Measurements from ENCODE around the gene GTF2B. TPM values are rescaled to one million over a fixed set of nuclear protein-coding genes. Genes with fewer than 3 reads are reported as not detected.

GTF2B gene
- total and polyA plus RNA-seq, 2 of the 4 experiments (the other 2 are of a cell fraction): 32.0 to 41.0 TPM

- TF ChIP-seq POLR2A (IDR thresholded peaks at IDR 0.05; ENCODE audit: low read depth, low read length) (no peak), CEBPB (IDR thresholded peaks at IDR 0.05; ENCODE audit: low read depth, low read length) (no peak), MAZ (IDR thresholded peaks at IDR 0.05; ENCODE audit: borderline replicate concordance, low read depth, low read length) (no peak), NFE2L2 (IDR thresholded peaks at IDR 0.05; ENCODE audit: low read depth, low read length) (no peak), FOS (IDR thresholded peaks at IDR 0.05; ENCODE audit: low read depth, low read length) (no peak), BHLHE40 (IDR thresholded peaks at IDR 0.05; ENCODE audit: low read depth, low read length) (no peak), MXI1 (IDR thresholded peaks at IDR 0.05; ENCODE audit: borderline replicate concordance, low read depth, low read length) (no peak), CHD1 (IDR thresholded peaks at IDR 0.05; ENCODE audit: low read depth, low read length) (no peak), RFX5 (IDR thresholded peaks at IDR 0.05; ENCODE audit: low read depth, low read length) (no peak), RCOR1 (IDR thresholded peaks at IDR 0.05; ENCODE audit: insufficient replicate concordance, low read length) (no peak), RAD21 (IDR thresholded peaks at IDR 0.05; ENCODE audit: low read length) (no peak), USF2 (IDR thresholded peaks at IDR 0.05; ENCODE audit: low read depth, low read length) (no peak)
- no peak overlapping the region for H2AFZ ChIP-seq (replicated peaks; ENCODE audit: low read length, poor library complexity)
- no peak overlapping the region for H3K4me2 ChIP-seq (ENCODE audit: low read depth, low read length)
- no peak overlapping the region for H2BK120ac ChIP-seq (ENCODE audit: low read depth, low read length)
- no peaks in the 10 kb centered on the region; the same call in 1 of the 2 replicates for H3K27me3 ChIP-seq (ENCODE audit: control insufficient read depth, insufficient read depth, low read length)
- ChIA-PET CTCF (no interaction called here), POLR2A (ENCODE audit: unreplicated experiment) (no interaction called here)
- H3K79me1 ChIP-seq (ENCODE audit: low read depth in 1 of 2, low read length in 2 of 2): no peaks in the 10 kb centered on the region
- no peak overlapping the region for H4K5ac ChIP-seq (ENCODE audit: low read depth, low read length)
- H4K91ac ChIP-seq (ENCODE audit: insufficient read depth, low read depth, low read length): no peak overlapping the region
- intact Hi-C loops (cut with micrococcal nuclease): no loop called here
- no TSS peak for BruUV-seq (replicated peaks)
- no peak overlapping the region for H2AK9ac ChIP-seq (replicated peaks; ENCODE audit: low read depth, low read length, poor library complexity)
- H2BK5ac ChIP-seq (ENCODE audit: low read depth, low read length, poor library complexity, severe bottlenecking): no peak overlapping the region
- H3K36me3 ChIP-seq (ENCODE audit: control insufficient read depth, insufficient read depth, low read length): no peaks in the 10 kb centered on the region
- H3K4ac ChIP-seq (ENCODE audit: low read depth, low read length): no peak overlapping the region
- in situ Hi-C loops (cut with MboI; ENCODE audit: low sequenced_read_pairs): no loop called here
- no peak overlapping the region for H3K18ac ChIP-seq (ENCODE audit: low read depth, low read length)
- H3K9me3 ChIP-seq (ENCODE audit: control insufficient read depth, insufficient read depth, low read length): no peaks in the 10 kb centered on the region
- dilution Hi-C loops (cut with HindIII; ENCODE audit: low sequenced_read_pairs, unreplicated experiment): no loop called here
- no peak overlapping the region for H3K56ac ChIP-seq (ENCODE audit: extremely low read depth, insufficient read depth, low read length)
- H4K8ac ChIP-seq (ENCODE audit: low read depth in 2 of 2, low read length in 2 of 2): no peak overlapping the region
- H3K27ac ChIP-seq (ENCODE audit: insufficient read depth, low read length): no peak overlapping the region
- H3K14ac ChIP-seq (replicated peaks; ENCODE audit: low read depth, low read length): no peak overlapping the region
- no peak overlapping the region for H2AK5ac ChIP-seq (ENCODE audit: low read depth, low read length)
- no peak overlapping the region for H2BK20ac ChIP-seq (ENCODE audit: low read depth, low read length)
- no peaks in the 10 kb centered on the region for H3K9me1 ChIP-seq (ENCODE audit: insufficient read depth, low read length)
- no peak overlapping the region for H2BK15ac ChIP-seq (ENCODE audit: low read depth, low read length)
- H3K4me1 ChIP-seq (ENCODE audit: control insufficient read depth, insufficient read depth, low read length): no peaks in the 10 kb centered on the region
- WGBS, 2 experiments (ENCODE audit: extremely low coverage in 2 of 2, insufficient read length in 1 of 2): no CpG with 5 or more reads among the region's 9 CpGs
- no peak for ATAC-seq (ENCODE audit: low read depth)
- no peaks in the 10 kb centered on the region for H4K20me1 ChIP-seq (ENCODE audit: insufficient read depth, low read length)
- no peak overlapping the region for H3K9ac ChIP-seq (ENCODE audit: low read depth, low read length)
- no peak for DNase-seq
- no peak overlapping the region for H3K23ac ChIP-seq (ENCODE audit: low read depth, low read length)
- no peak overlapping the region for H3K4me3 ChIP-seq (ENCODE audit: insufficient read depth, low read depth, low read length)
Observed at GRCh38 chr1:88911161-88911560, 19.8 kb upstream of the GTF2B start.

Measured in IMR-90 (cell line).